Measurements from ENCODE around the gene PRPSAP2. TPM values are rescaled to one million over a fixed set of nuclear protein-coding genes. Genes with fewer than 3 reads are reported as not detected.

PRPSAP2 gene
- total RNA-seq, 1 donor from 2014 or later = 23.6 TPM

DNA sequence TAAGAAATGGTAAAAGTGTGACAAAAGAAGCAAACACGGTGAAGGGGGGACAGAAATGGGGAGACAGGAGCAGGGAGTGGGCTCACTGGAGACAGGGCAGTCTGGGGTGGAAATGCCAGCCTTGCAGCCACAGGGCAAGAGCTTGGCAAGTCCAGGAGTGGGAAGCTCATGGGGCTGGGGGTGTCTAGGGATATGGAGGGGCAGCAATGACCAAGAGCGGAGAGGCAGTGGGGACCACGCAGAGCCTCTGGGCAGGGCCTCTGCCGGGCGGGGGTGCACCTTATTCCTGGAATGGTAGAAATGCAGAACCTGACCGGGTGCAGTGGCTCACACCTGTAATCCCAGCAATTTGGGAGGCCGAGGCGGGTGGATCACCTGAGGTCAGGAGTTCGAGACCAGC is 106.6 kb downstream of the PRPSAP2 start:
- Histone ChIP-seq H3K4me3 (no peak overlapping the region), H3K4me1 (peaks cover 21% of the 10 kb centered on the region), H3K9me3 (no peaks in the 10 kb centered on the region), H3K27ac (no peak overlapping the region), H3K36me3 (no peaks in the 10 kb centered on the region), H3K27me3 (ENCODE audit: low read depth) (no peaks in the 10 kb centered on the region)
- no peak for TF ChIP-seq CTCF (IDR thresholded peaks at IDR 0.05)
- DNase-seq = no peak
- intact Hi-C loops (cut with DNase I) = no loop called here
- ATAC-seq = no peak

GRCh38 chr17:18965530-18966236 is 107.8 kb downstream of the PRPSAP2 start:
- Histone ChIP-seq H3K4me1 (peaks cover 24% of the 10 kb centered on the region), H3K36me3 (no peaks in the 10 kb centered on the region), H3K9me3 (no peaks in the 10 kb centered on the region), H3K27ac (no peak overlapping the region), H3K27me3 (ENCODE audit: low read depth) (no peaks in the 10 kb centered on the region), H3K4me3 (no peak overlapping the region)
- DNase-seq = no peak
- intact Hi-C loops (cut with DNase I) = no loop called here
- no peak for TF ChIP-seq CTCF (IDR thresholded peaks at IDR 0.05)
- ATAC-seq = no peak

GRCh38 chr17:18966831-18967624 is 109.1 kb downstream of the PRPSAP2 start:
- no peak overlapping the region for H3K27ac ChIP-seq
- H3K27me3 ChIP-seq (ENCODE audit: low read depth) = no peaks in the 10 kb centered on the region
- ATAC-seq (no peak), DNase-seq (no peak)
- intact Hi-C loops (cut with DNase I) = no loop called here
- H3K9me3 ChIP-seq = no peaks in the 10 kb centered on the region
- no peak overlapping the region for H3K4me3 ChIP-seq
- no peak for TF ChIP-seq CTCF (IDR thresholded peaks at IDR 0.05)
- H3K4me1 ChIP-seq = peaks cover 18% of the 10 kb centered on the region
- H3K36me3 ChIP-seq = no peaks in the 10 kb centered on the region

GRCh38 chr17:18967916-18968315 is 110.0 kb downstream of the PRPSAP2 start:
- intact Hi-C loops (cut with DNase I) = no loop called here
- Histone ChIP-seq H3K36me3 (no peaks in the 10 kb centered on the region), H3K27ac (no peak overlapping the region), H3K4me1 (peaks cover 18% of the 10 kb centered on the region), H3K27me3 (ENCODE audit: low read depth) (no peaks in the 10 kb centered on the region), H3K9me3 (no peaks in the 10 kb centered on the region), H3K4me3 (no peak overlapping the region)
- no peak for DNase-seq
- no peak for TF ChIP-seq CTCF (IDR thresholded peaks at IDR 0.05)
- peak in 1 of 2 donors; percentile 29 for ATAC-seq

DNA sequence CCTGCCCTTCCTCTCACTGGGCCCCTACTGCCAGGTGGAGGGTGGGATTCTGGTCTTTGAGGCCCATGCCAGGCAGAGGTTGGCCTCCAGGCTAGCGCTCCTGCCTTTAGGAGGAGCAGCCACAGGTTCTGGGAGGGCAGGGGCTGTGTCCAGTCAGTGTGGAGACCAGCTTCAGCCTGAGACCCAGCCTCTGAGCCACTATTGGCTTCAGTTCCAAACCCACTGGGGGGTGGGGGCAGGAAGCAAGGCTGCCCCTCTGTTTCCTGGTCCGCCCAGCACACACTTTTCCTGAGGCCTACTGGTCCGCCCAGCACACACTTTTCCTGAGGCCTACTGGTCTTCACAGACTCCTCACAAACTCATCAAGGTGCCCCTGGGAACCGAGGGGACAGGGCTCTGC is 110.4 kb downstream of the PRPSAP2 start:
- no peak for DNase-seq
- no peaks in the 10 kb centered on the region for H3K36me3 ChIP-seq
- TF ChIP-seq CTCF (IDR thresholded peaks at IDR 0.05) = no peak
- no peaks in the 10 kb centered on the region for H3K9me3 ChIP-seq
- intact Hi-C loops (cut with DNase I) = no loop called here
- H3K27me3 ChIP-seq (ENCODE audit: low read depth) = no peaks in the 10 kb centered on the region
- peaks cover 18% of the 10 kb centered on the region for H3K4me1 ChIP-seq
- peak overlapping the region; percentile 49 for H3K27ac ChIP-seq
- ATAC-seq = no peak
- H3K4me3 ChIP-seq = no peak overlapping the region
